T-cell (primary cell): Measurements from ENCODE around the gene GATC. TPM values are rescaled to one million over a fixed set of nuclear protein-coding genes. Genes with fewer than 3 reads are reported as not detected.

Source experiments
- ATAC-seq, 4 experiments: fragments of 200-7000 bp in 3 of 4; fragments of 150-1000 bp in 1 of 4; cut with Tn5 transposase; replicated peaks in 1 of 4; 1 replicate in 3 of 4; 2 replicates in 1 of 4; pipeline ENCODE4 v1.10.0; 2021; ENCODE audit warnings: moderate library complexity in 3 of 4, mild to moderate bottlenecking in 2 of 4, moderate number of reproducible peaks in 1 of 4
- CTCF ChIA-PET, 2 donors: fragments of 300-600 bp; sonication (Branson Sonifier 250); formaldehyde crosslinking; loops; one replicate each; lab custom pipeline; 2022; ENCODE audit warnings: antibody characterized with exemption in 2 of 2; lab: Charles Lee
- POLR2A ChIA-PET, 2 donors: fragments of 300-600 bp; sonication (Branson Sonifier 250); formaldehyde crosslinking; loops; one replicate each; lab custom pipeline; 2022; ENCODE audit warnings: antibody characterized with exemption in 2 of 2; lab: Charles Lee
- DNase-seq, 35 experiments: peaks; one replicate each; pipeline versions ENCODE4 v3.0.0 to v3.0.0-alpha.2; 2013 to 2023
- H3K27ac ChIP-seq: one replicate; pipeline ENCODE4 v1.5.1; 2013; ENCODE audit warnings: low read length
- H3K27me3 ChIP-seq, 2 experiments: replicated peaks in 1 of 2; 1 replicate in 1 of 2; 2 replicates in 1 of 2; pipeline versions ENCODE4 v1.6.1 to v1.7.0; 2013; ENCODE audit warnings: low read length in 1 of 2, mixed read lengths in 1 of 2; ENCODE audit not compliant: control insufficient read depth in 2 of 2, insufficient read depth in 2 of 2; ENCODE audit errors: extremely low read depth in 1 of 2
- H3K36me3 ChIP-seq, 2 donors: 1 replicate in 1 of 2; 2 replicates in 1 of 2; pipeline versions ENCODE4 v1.6.1 to v1.7.0; 2013; ENCODE audit warnings: low read length in 1 of 2; ENCODE audit not compliant: control insufficient read depth in 2 of 2, insufficient read depth in 1 of 2; ENCODE audit errors: extremely low read depth in 1 of 2
- H3K4me1 ChIP-seq, 2 experiments: 1 replicate in 1 of 2; 2 replicates in 1 of 2; pipeline versions ENCODE4 v1.6.1 to v1.7.0; 2013; ENCODE audit warnings: low read length in 2 of 2, mixed read lengths in 1 of 2; ENCODE audit not compliant: insufficient read depth in 2 of 2, control insufficient read depth in 1 of 2; ENCODE audit errors: extremely low read depth in 1 of 2
- H3K4me3 ChIP-seq, 2 donors: 1 replicate in 1 of 2; 2 replicates in 1 of 2; pipeline versions ENCODE4 v1.5.1 to v1.7.0; 2013; ENCODE audit warnings: mild to moderate bottlenecking in 2 of 2, low read length in 1 of 2, moderate library complexity in 1 of 2; ENCODE audit not compliant: control insufficient read depth in 1 of 2; ENCODE audit errors: extremely low read depth in 1 of 2
- H3K9me3 ChIP-seq: 2 replicates; pipeline ENCODE4 v1.7.0; 2013
- H3K27ac Mint-ChIP-seq, 2 donors: one replicate each; pipeline ENCODE4 v1.8.0; 2020 to 2021; ENCODE audit warnings: mild to moderate bottlenecking in 2 of 2, mixed read lengths in 2 of 2
- H3K27me3 Mint-ChIP-seq, 2 donors: one replicate each; pipeline ENCODE4 v1.8.0; 2021 to 2022; ENCODE audit warnings: mixed read lengths in 2 of 2
- H3K36me3 Mint-ChIP-seq: one replicate; pipeline ENCODE4 v1.8.0; 2021; ENCODE audit warnings: mixed read lengths
- H3K4me1 Mint-ChIP-seq, 3 donors: one replicate each; pipeline ENCODE4 v1.8.0; 2020 to 2022; ENCODE audit warnings: mixed read lengths in 3 of 3, mild to moderate bottlenecking in 1 of 3
- H3K4me3 Mint-ChIP-seq, 3 donors: one replicate each; pipeline ENCODE4 v1.8.0; 2020 to 2022; ENCODE audit warnings: mild to moderate bottlenecking in 3 of 3, mixed read lengths in 3 of 3, moderate library complexity in 3 of 3
- H3K9me3 Mint-ChIP-seq, 3 donors: one replicate each; pipeline ENCODE4 v1.8.0; 2020 to 2022; ENCODE audit warnings: mixed read lengths in 3 of 3
- WGBS: methylation state at CpG from one replicate; pipeline ENCODE4 v1.1.5; 2013; ENCODE audit warnings: missing lambda C conversion rate; ENCODE audit not compliant: insufficient coverage; 5-methylcytosine and 5-hydroxymethylcytosine counted together
- total RNA-seq, 35 experiments: library from RNA in 6 of 35; stranded (reverse) in 6 of 35; fragments of 120-200 nt in 1 of 35; gene quantifications; one replicate each; pipeline versions ENCODE4 v1.2.1 to v1.2.4 and lab custom pipeline; 2013 to 2026

GATC gene
- total RNA-seq, 5 donors from 2014 or later (not counting 1 experiment from before 2014, with no cell fraction given), result 15.9 to 47.2 (median 30.3) TPM

DNA sequence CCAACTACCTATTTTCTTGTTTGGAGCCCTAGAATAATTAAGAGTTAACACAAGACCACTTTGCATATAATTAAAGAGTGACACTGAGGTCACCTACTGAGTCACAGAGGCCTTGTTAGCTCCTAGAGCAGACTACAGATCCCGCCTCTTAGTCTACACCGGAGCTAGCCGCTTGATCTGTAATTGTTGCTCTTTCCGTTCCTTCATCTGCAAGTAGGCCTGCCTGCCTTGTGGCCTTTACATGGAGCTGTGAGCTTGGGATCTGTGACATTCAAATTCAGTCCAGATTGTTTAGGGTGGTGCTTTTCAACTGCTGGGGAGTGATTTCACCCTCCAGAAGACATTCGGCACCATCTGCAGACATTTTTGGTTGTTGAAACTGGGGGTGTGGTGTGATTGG, 44.1 kb downstream of the GATC start:
- Histone ChIP-seq H3K4me3 (no peak overlapping the region), H3K4me1 (peaks cover 4 to 5% of the 10 kb centered on the region in 2 experiments), H3K27me3 (no peaks in the 10 kb centered on the region), H3K27ac (no peak overlapping the region), H3K9me3 (no peaks in the 10 kb centered on the region), H3K36me3 (no peaks in the 10 kb centered on the region)
- ATAC-seq (no peak), DNase-seq (no peak)
- ChIA-PET CTCF (no interaction called here), POLR2A (no interaction called here)
- Mint-ChIP-seq H3K4me3 (no peak overlapping the region), H3K27ac (no peak overlapping the region), H3K4me1 (peaks cover 0 to 7% (median 6%) of the 10 kb centered on the region in 3 donors), H3K9me3 (no peaks in the 10 kb centered on the region), H3K36me3 (no peaks in the 10 kb centered on the region), H3K27me3 (no peaks in the 10 kb centered on the region)
- WGBS, result no CpG with 5 or more reads among the region's 5 CpGs

DNA sequence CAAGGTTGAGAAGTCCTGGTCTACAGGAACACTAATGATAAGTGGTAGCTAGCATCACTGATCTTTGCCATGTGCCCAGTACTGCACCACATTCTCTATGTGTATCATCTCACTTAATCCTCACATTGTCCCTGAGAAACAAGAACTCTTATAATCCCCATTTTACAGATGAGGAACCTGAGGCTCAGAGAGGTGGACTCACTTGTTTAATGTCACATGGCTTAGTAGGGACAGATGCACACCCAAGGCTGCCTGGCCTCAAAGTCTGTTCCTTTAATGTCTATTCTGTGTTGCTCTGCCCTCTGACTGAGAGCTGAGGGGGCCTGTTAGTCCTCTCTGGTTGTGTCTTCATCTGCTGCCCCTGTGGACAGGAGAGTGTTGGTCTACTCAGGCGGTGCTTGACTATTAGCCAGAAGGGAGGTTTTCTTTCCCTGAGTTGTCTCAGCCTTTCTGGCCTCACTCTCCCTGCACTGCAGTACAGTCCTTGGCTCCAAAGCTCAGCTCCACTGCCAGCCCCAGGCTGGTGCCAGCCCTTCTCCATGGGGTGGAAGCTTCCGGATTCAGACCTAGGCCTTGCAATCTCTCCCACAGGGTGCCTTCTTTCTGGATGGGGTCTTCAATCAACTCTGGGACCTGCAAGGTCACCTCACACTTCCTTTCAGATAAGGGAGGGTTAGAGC, 44.7 kb downstream of the GATC start:
- Histone ChIP-seq H3K4me3 (no peak overlapping the region), H3K27me3 (no peaks in the 10 kb centered on the region), H3K27ac (no peak overlapping the region), H3K36me3 (no peaks in the 10 kb centered on the region), H3K9me3 (no peaks in the 10 kb centered on the region), H3K4me1 (peaks cover 4 to 6% of the 10 kb centered on the region in 2 experiments)
- H3K27ac Mint-ChIP-seq, result no peak overlapping the region
- WGBS, result no CpG with 5 or more reads among the region's 2 CpGs
- no peaks in the 10 kb centered on the region for H3K9me3 Mint-ChIP-seq
- ChIA-PET CTCF (interaction anchor here in 1 of 2 donors (0.6 kb wide), 1 partner anchor 619 kb away, joined by 3 read pairs; no protein-coding TSS in a partner anchor), POLR2A (interaction anchor here in 1 of 2 donors (0.6 kb wide), 1 partner anchor 538 kb away, joined by 3 read pairs; no protein-coding TSS in a partner anchor)
- H3K4me1 Mint-ChIP-seq, result peaks cover 5 to 10% (median 10%) of the 10 kb centered on the region in 3 donors
- no peak overlapping the region for H3K4me3 Mint-ChIP-seq
- DNase-seq, result no peak
- no peaks in the 10 kb centered on the region for H3K36me3 Mint-ChIP-seq
- no peak for ATAC-seq
- H3K27me3 Mint-ChIP-seq, result no peaks in the 10 kb centered on the region

DNA sequence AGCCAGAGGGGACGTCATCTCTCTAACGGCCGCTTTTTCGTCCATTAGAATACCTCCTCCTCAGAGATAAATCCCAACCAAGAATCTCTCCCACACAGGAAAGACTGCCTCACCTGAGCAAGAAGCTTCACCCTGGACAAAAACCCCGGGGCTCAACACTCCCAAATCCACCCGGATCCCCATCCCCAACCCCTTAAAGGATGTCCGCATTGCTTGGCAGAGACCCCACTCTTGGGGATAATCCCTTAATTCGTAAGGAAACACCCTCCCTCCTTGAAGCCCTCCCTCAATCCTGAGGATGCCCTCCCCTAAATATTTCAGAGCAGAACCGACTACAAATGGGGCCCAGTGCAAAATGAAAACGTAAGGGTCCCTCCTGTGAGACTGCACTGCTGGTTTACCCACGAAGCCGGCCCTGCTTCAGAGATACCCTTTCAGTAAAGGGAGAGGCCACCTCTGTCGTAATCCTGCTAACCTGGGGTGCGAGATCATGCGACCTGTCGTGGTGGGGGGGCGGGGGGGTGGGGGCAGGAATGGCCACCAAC, 49.0 kb downstream of the GATC start:
- Histone ChIP-seq H3K9me3 (no peaks in the 10 kb centered on the region), H3K4me3 (peak overlapping the region; percentile 83 to 97), H3K36me3 (peaks cover 0 to 6% of the 10 kb centered on the region in 2 donors), H3K4me1 (peaks cover 15 to 16% of the 10 kb centered on the region in 2 experiments), H3K27ac (peak overlapping the region; percentile 63), H3K27me3 (no peaks in the 10 kb centered on the region)
- H3K4me1 Mint-ChIP-seq, result peaks cover 24 to 33% (median 25%) of the 10 kb centered on the region in 3 donors
- peak overlapping the region; percentile 88 to 96 (median 91) for H3K4me3 Mint-ChIP-seq
- ChIA-PET POLR2A (interaction anchor here (0.5 to 2.1 kb wide), 6 partner anchors 10 to 294 kb away, joined by 3 to 6 read pairs (median 3); partner anchors contain the start of genes COQ5 (in 1 of the 2) and RPLP0 (in 1 of the 2)), CTCF (interaction anchor here in 1 of 2 donors (0.6 to 1.6 kb wide), 3 partner anchors 26 to 169 kb away, joined by 3 to 9 read pairs (median 5); partner anchors contain the start of gene SRSF9)
- no peaks in the 10 kb centered on the region for H3K27me3 Mint-ChIP-seq
- DNase-seq (peak in 2 of 35 experiments; percentile 3 to 4), ATAC-seq (peak in 3 of 4 experiments; percentile 1 to 3 (median 1))
- no peaks in the 10 kb centered on the region for H3K9me3 Mint-ChIP-seq
- WGBS, result 63% methylated on average over 12 of the region's 17 CpGs
- peak overlapping the region; percentile 21 to 68 for H3K27ac Mint-ChIP-seq
- H3K36me3 Mint-ChIP-seq, result peaks cover 10% of the 10 kb centered on the region

DNA sequence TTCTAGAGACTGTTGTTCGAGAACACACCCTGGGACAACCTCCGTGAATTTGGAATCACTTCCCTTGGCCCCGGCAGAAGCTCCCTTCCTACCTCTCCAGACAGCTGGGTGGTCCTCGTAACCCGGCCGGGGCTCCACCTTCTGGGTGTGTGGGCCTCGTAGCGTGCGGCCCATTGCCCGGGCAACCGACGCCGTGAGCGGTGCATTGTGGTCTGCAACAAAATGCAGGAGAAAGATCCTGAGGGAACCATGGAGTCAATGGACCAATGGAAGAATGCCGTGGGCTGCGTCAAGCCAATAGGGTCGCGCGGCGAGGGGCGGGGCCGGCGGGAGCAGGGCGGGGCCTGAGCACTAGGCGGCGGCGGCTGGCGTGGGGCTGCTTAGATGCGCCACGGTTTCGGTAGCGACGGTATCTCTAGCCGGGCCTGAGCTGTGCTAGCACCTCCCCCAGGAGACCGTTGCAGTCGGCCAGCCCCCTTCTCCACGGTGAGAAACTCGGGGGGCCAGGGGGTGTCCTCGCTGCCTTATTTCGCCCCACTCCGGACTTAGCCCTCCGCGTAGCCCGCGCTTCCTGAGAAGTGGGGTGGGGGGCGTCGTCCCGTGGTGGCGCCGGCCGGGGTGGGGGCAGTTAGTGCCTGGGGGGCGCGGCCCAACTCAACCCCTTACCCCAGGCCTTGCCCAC, 49.6 kb downstream of the GATC start, which contains the start of gene DYNLL1:
Gene DYNLL1 (plus strand): TSS at position 383 of the 682 bp plus-strand sequence. CDS start 309 bp downstream, outside the sequence.
- no peaks in the 10 kb centered on the region for H3K9me3 ChIP-seq
- peak; percentile 95 to 99 (median 97) for ATAC-seq
- DNase-seq, result peak; percentile 89 to 99 (median 95)
- no peaks in the 10 kb centered on the region for H3K27me3 Mint-ChIP-seq
- no peaks in the 10 kb centered on the region for H3K27me3 ChIP-seq
- H3K9me3 Mint-ChIP-seq, result no peaks in the 10 kb centered on the region
- H3K36me3 ChIP-seq, result peaks cover 0 to 9% of the 10 kb centered on the region in 2 donors
- peaks cover 29 to 37% (median 31%) of the 10 kb centered on the region in 3 donors for H3K4me1 Mint-ChIP-seq
- H3K27ac Mint-ChIP-seq, result peak within 1 kb of the TSS; percentile 90 to 93
- CTCF ChIA-PET, result interaction anchor here (0.6 to 1.6 kb wide), 8 partner anchors 25 to 1368 kb away, joined by 3 to 9 read pairs (median 4); partner anchors contain the start of gene SRSF9 (in 1 of the 2)
- peak within 1 kb of the TSS; percentile 63 for H3K27ac ChIP-seq
- H3K4me1 ChIP-seq, result peaks cover 15 to 16% of the 10 kb centered on the region in 2 experiments
- H3K36me3 Mint-ChIP-seq, result peaks cover 15% of the 10 kb centered on the region
- peak within 1 kb of the TSS; percentile 88 to 96 (median 91) for H3K4me3 Mint-ChIP-seq
- 0% methylated on average over 22 of the region's 53 CpGs for WGBS
- POLR2A ChIA-PET, result interaction anchor here (0.6 to 2.1 kb wide), 9 partner anchors 9 to 295 kb away, joined by 3 to 10 read pairs (median 3); partner anchors contain the start of genes COQ5 (in 1 of the 2), RNU4-2 (in 1 of the 2) and RPLP0 (in 1 of the 2)
- peak within 1 kb of the TSS; percentile 83 to 97 for H3K4me3 ChIP-seq

DNA sequence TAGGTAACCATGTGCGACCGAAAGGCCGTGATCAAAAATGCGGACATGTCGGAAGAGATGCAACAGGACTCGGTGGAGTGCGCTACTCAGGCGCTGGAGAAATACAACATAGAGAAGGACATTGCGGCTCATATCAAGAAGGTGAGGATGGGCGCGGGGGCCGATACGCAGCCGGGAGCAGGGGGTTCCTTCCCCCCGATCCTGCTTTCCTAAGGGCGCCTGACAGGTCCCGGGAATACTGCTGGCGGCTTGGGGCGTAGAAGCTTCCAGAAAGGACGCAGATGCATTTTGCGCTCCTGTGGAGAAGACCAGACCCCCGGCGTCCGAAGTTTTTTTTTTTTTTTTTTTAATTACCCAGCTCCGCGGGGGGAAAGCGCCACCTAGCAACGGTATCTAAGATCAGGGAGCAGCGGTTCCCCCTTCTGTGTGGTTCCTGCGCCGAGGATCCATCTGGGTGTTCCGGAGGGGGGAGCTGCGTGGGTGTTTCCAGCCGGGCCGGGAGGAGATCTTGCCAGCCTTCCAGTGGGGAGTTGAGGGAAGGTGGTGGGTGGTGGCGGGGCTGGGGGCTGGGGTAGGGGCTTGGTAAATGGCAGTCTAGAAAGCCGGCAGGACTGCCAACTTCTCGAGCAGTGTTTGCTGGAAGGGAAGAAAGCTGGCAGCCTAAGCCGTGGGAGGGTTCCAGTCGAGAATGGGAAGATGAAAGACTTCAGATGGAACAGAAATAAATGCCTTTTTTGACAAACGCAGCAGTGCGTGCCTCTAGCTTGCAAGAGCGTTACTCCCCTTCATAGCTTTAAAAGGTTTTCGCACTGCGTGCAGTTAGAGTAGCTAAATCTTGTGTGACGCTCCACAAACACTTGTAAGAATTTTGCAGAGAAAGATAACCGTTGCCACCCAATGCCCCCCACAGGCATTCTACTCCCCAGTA, 50.4 kb downstream of the GATC start:
- DNase-seq (peak in 33 of 35 experiments; percentile 7 to 76 (median 32)), ATAC-seq (peak; percentile 26 to 43 (median 35))
- POLR2A ChIA-PET, result interaction anchor here (0.6 to 2.1 kb wide), 11 partner anchors 9 to 295 kb away, joined by 3 to 10 read pairs (median 3); partner anchors contain the start of genes COQ5 (in 2 of the 2), RNU4-2 (in 1 of the 2) and RPLP0 (in 1 of the 2)
- Mint-ChIP-seq H3K4me3 (peak overlapping the region; percentile 88 to 96 (median 91)), H3K9me3 (no peaks in the 10 kb centered on the region), H3K27me3 (no peaks in the 10 kb centered on the region), H3K27ac (peak overlapping the region; percentile 90 to 93), H3K36me3 (peaks cover 15% of the 10 kb centered on the region), H3K4me1 (peaks cover 29 to 37% (median 33%) of the 10 kb centered on the region in 3 donors)
- WGBS, result under 1% methylated on average over 33 of the region's 47 CpGs
- peaks cover 0 to 9% of the 10 kb centered on the region in 2 donors for H3K36me3 ChIP-seq
- H3K4me1 ChIP-seq, result peaks cover 15 to 16% of the 10 kb centered on the region in 2 experiments
- CTCF ChIA-PET, result interaction anchor here (0.6 to 1.6 kb wide), 10 partner anchors 23 to 1570 kb away, joined by 3 to 9 read pairs (median 4); partner anchors contain the start of gene SRSF9 (in 1 of the 2)
- H3K27me3 ChIP-seq, result no peaks in the 10 kb centered on the region
- H3K4me3 ChIP-seq, result peak overlapping the region; percentile 83 to 97
- H3K9me3 ChIP-seq, result no peaks in the 10 kb centered on the region
- H3K27ac ChIP-seq, result peak overlapping the region; percentile 42
